Hematopoietic multipotent progenitor cell treated with erythropoietin and hydrocortisone succinate and interleukin-3 and kit ligand, for 6 days (in vitro differentiated cells): ENCODE results near the gene ERGIC3.
"Not testable (repeated sequence)": the region's sequence is repeated elsewhere in the genome, so short reads cannot be mapped to it uniquely, and the experiment has no call there.

ENCODE experiments used
- DNase-seq: peaks from one replicate; pipeline ENCODE4 v3.0.0-alpha.2; 2015

The ERGIC3 gene

GRCh38 chr20:35518955-35519354, 22.9 kb upstream of the ERGIC3 start:
- no peak for DNase-seq

- DNase-seq = peak; percentile 69
Observed at GRCh38 chr20:35523298-35523888, 18.5 kb upstream of the ERGIC3 start.

- no peak for DNase-seq
Observed at GRCh38 chr20:35525639-35526038, 16.2 kb upstream of the ERGIC3 start.

GRCh38 chr20:35527122-35527769, 14.6 kb upstream of the ERGIC3 start:
- DNase-seq = no peak

GRCh38 chr20:35529552-35529951, 12.3 kb upstream of the ERGIC3 start, which contains the start of gene C20orf173:
Gene C20orf173, minus strand, starts transcription at chr20:35529652. Its CDS starts 279 bp downstream, at chr20:35529373.
- no peak for DNase-seq

- peak; percentile 84 for DNase-seq
Observed at GRCh38 chr20:35539756-35540212, 2.1 kb upstream of the ERGIC3 start.

DNA sequence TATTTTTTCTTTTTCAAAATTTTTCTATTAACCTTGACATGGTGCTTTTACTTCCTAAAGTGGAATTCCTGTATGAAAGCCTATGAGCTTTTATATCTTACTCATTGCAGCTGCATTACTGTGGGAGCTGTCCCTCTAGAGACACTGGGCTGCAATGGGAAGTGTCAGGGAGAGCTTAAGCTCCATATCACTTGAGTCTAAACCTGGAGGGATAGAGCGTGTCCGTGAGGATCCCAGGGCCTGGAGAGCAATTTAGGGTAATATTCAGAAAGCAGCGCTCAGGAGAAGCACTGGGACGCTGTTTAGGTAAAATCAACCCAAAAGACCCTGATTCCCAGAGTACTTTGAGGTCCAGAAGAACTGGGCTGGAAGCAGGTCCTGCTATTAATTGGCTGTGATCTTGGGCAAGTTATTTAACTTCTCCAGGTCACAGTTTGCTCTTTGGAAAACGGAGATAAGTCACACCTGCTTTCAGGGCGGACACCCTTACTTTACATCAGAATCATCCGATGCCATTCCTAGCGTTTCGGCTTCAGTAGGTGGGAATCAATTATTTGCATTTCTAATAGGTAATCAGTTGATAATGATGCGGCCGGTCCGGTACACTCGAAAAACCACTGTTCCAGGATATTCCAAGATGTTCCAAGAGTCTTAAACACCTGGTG, 628 bp upstream of the ERGIC3 start:
- DNase-seq = no peak

DNA sequence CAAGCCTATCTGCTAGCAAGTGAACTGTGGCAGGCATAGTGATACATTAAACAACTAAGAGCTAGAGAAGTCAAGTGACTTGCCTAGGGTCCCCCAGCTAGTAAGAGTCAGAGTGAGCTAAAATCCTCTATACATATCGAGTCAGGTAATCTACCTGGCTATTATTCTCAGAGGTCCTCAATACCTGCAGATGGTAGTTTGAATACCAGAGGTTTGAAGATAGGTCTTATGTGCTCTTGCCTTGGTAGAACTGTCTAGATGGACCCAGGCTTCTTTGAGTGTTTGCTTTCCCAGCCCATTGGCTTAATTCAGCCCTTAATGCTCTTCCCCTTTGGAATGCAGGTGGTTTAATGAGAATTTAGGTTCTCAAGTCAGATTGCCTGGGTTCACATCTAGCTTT, 1.1 kb downstream of the ERGIC3 start:
- DNase-seq = no peak

GRCh38 chr20:35544436-35544835, 2.6 kb downstream of the ERGIC3 start:
- DNase-seq = no peak

DNA sequence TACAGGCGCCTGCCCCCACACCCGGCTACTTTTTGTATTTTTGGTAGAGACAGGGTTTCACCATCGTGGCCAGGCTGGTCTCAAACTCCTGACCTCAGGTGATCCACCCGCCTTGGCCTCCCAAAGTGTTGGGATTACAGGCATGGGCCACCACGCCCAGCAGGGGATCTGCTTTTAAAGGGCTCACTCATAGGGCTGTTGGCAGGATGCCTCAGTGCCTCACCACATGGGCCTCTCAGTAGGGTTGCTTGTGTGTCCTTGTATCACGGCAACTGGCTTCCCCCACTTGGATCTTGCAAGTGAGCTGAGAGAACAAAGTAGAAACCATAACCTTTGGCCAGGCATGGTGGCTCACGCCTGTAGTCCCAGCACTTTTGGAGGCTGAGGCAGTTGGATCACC, 3.1 kb downstream of the ERGIC3 start:
- DNase-seq = peak; percentile 46

- DNase-seq = no peak
Observed at GRCh38 chr20:35546127-35546526, 4.2 kb downstream of the ERGIC3 start.

DNA sequence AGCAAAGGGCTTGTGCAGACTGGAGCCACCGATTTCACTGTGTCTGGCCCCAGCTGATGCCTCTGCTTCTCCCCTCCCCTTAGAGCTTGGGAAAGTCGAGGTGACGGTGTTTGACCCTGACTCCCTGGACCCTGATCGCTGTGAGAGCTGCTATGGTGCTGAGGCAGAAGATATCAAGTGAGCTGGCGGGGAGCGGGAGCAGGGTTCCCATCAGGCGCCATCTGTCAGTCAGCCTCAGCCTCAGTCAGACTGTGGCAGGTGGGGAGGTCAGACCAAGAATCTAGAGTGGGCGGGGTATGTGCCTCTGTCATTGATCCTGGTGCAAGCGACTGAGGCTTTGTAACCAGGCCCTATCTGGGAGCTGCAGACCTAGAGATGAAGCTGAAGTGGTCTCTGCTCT, 5.5 kb downstream of the ERGIC3 start:
- no peak for DNase-seq

DNA sequence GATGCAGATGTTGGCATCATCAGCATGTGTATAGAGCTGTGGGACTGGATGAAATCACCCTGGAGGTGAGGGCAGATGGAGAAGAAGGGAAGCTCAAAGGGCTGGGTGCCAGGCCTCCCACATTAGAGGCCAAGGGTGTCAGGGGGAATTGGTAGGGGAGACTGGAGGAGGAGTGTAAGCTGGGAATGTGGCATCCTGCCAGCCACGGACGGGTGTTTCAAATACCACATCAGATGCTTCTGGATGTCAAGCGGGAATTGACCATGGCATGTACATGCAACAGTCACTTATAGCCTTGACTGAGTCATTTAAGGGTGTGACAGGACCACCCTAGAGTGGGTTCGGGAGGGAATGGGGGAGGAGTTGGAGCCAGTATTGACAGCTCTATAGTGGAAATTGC, 9.6 kb downstream of the ERGIC3 start:
- DNase-seq = no peak

DNA sequence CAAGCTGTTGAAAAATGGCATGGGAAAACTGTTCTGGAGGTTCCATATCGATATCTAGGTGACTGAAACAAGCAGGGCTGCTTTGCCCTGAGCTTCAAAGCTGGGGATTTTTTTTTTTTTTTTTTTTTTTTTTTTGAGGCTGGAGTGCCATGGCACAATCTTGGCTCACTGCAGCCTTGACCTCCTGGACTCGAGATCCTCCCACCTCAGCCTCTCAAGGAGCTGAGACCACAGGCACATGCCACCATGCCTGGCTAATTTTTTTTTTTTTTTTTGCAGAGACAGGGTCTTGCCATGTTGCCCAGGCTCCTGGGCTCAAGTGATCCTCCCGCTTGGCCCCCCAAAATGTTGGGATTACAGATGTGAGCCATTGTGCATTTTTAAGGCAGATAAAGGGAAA, 11.0 kb downstream of the ERGIC3 start:
- no peak for DNase-seq

- not testable (repeated sequence) for DNase-seq
Observed at GRCh38 chr20:35555461-35555860, 13.6 kb downstream of the ERGIC3 start.

- DNase-seq = no peak
Observed at GRCh38 chr20:35555951-35556645, 14.2 kb downstream of the ERGIC3 start.

DNA sequence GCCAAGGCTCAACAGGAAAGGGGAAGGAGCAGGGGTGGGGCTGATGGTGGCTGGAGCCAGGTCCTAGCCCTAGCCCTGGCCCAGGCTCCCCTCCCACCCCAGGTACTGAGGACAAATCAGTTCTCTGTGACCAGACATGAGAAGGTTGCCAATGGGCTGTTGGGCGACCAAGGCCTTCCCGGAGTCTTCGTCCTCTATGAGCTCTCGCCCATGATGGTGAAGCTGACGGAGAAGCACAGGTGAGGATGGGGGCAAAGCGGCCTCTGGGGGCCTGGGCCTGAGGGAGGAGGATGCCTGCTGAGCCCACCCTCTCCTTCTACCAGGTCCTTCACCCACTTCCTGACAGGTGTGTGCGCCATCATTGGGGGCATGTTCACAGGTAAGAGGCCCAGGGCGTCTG, 15.0 kb downstream of the ERGIC3 start:
- no peak for DNase-seq

- DNase-seq = no peak
Observed at GRCh38 chr20:35558451-35558850, 16.6 kb downstream of the ERGIC3 start.

- no peak for DNase-seq
Observed at GRCh38 chr20:35559042-35559693, 17.3 kb downstream of the ERGIC3 start.

GRCh38 chr20:35560105-35560511, 18.2 kb downstream of the ERGIC3 start:
- DNase-seq = no peak

DNA sequence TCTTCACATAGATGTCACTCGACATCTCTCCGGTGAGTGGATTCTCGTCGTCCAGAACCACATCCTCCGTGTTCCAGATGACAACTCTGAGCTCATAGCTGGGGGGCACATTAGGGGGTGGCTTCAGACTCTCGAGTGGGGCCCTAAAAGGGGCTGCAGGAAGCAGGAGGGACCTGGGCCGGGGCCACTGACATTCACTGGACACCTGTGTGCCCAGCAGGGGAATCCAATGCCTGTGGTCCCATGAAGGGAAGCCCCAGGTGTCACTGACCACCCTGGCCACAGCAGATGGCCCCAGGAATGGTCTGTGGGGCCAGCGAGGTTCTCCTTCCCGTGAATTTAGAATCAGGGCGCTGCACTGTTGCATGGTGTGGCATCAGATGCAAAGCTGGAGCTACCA, 18.7 kb downstream of the ERGIC3 start:
- no peak for DNase-seq

DNA sequence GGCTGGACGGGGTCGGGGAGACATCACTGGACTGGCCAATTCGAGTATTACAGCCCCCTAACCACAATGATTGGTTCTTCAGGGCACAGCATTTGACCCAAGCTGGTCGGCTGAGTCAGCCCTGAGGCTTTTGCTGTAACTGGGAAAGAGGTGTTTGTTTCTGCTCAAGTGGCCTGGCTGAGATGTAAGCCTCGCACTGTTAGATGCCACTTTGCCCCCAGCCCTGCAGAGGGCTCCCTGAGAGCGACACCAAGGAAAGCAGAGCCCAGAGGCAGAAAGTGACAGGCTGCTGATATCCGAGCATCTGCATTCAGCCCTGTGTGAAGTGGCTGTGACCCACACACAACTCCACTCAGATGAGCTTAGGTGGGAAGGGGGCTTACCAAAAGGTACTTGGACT, 19.4 kb downstream of the ERGIC3 start:
- DNase-seq = peak; percentile 67

DNA sequence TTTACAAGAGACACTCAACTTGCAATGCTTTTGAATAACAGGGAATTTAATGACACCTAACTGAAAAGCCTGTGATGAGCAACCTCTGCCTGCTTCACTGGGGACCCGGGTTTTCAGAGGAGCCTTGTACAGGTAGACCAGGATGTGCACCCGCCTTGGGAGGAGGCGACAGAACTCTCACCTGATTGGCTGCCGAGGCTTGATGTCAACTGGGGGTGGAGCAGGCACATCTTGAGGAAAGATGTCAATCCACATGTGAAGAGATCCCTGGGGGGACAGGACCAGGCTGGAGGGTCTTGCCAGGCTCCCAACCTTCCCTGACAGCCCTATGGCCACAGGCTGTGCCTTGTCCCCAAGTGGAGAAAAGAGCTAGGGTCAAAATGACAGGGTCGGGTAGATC, 19.8 kb downstream of the ERGIC3 start:
- no peak for DNase-seq
